DOHH2 (cell line): ENCODE measurements around the gene SCGB1D2.
A peak's percentile ranks its signal among the peaks of the same experiment; 100 is the strongest.

Experiments
- H3F3A ChIP-seq: fragments of 200-600 bp; sonication (generic), shearing (Covaris generic); 2 replicates; pipeline ENCODE4 v1.6.0; 2016; ENCODE audit warnings: antibody characterized with exemption, mild to moderate bottlenecking; ENCODE audit not compliant: control insufficient read depth, insufficient read depth
- H3K27ac ChIP-seq: fragments of 200-600 bp; sonication (generic); 2 replicates; pipeline ENCODE4 v1.5.1; 2014; ENCODE audit warnings: low read depth, mild to moderate bottlenecking, low read length, moderate library complexity
- H3K27me3 ChIP-seq: fragments of 200-600 bp; sonication (generic); 2 replicates; pipeline ENCODE4 v1.6.1; 2014; ENCODE audit warnings: mild to moderate bottlenecking, low read length, mixed read lengths; ENCODE audit not compliant: control insufficient read depth
- H3K36me3 ChIP-seq: fragments of 200-600 bp; sonication (generic); 2 replicates; pipeline ENCODE4 v1.6.1; 2014; ENCODE audit warnings: mild to moderate bottlenecking, low read length, moderate library complexity, mixed read lengths; ENCODE audit not compliant: control insufficient read depth
- H3K4me1 ChIP-seq: fragments of 200-600 bp; sonication (generic); 2 replicates; pipeline ENCODE4 v1.6.1; 2014; ENCODE audit warnings: mild to moderate bottlenecking, low read length, mixed read lengths; ENCODE audit not compliant: control insufficient read depth
- H3K4me2 ChIP-seq: fragments of 200-600 bp; sonication (generic); 2 replicates; pipeline ENCODE4 v1.6.0; 2014; ENCODE audit warnings: mild to moderate bottlenecking, low read length, moderate library complexity
- H3K4me3 ChIP-seq: fragments of 200-600 bp; sonication (generic); 2 replicates; pipeline ENCODE4 v1.5.1; 2014; ENCODE audit warnings: mild to moderate bottlenecking, low read length, mixed read lengths
- H3K79me2 ChIP-seq: fragments of 200-600 bp; sonication (generic); 2 replicates; pipeline ENCODE4 v1.6.1; 2014; ENCODE audit warnings: mild to moderate bottlenecking, low read length, mixed read lengths; ENCODE audit not compliant: control insufficient read depth
- H3K9me2 ChIP-seq: fragments of 200-600 bp; sonication (generic); replicated peaks from 2 replicates; pipeline ENCODE4 v1.6.1; 2014; ENCODE audit warnings: mild to moderate bottlenecking, low read length, mixed read lengths; ENCODE audit not compliant: control insufficient read depth
- H3K9me3 ChIP-seq: fragments of 200-600 bp; sonication (generic); 2 replicates; pipeline ENCODE4 v1.6.1; 2014; ENCODE audit warnings: antibody characterized with exemption, low read length, mixed read lengths; ENCODE audit not compliant: control insufficient read depth, insufficient read depth
- H4K20me1 ChIP-seq: fragments of 200-600 bp; sonication (generic); 2 replicates; pipeline ENCODE4 v1.6.0; 2014; ENCODE audit warnings: low read depth, mild to moderate bottlenecking, antibody characterized with exemption, low read length, moderate library complexity; ENCODE audit not compliant: control insufficient read depth, insufficient read depth
- EZH2phosphoT487 ChIP-seq: fragments of 200-600 bp; sonication (generic); IDR thresholded peaks from 2 replicates; pipeline ENCODE4 v1.6.1; 2017; ENCODE audit warnings: borderline replicate concordance, mild to moderate bottlenecking, antibody characterized with exemption, low read length, moderate library complexity, mixed read lengths
- TF ChIP-seq, protein P1 (sequence below): fragments of 200-600 bp; sonication (generic); IDR thresholded peaks from one replicate; pipeline ENCODE4 v1.5.1; 2014; ENCODE audit warnings: antibody characterized with exemption, mild to moderate bottlenecking, low read depth, low read length; ENCODE audit not compliant: poor library complexity, severe bottlenecking

SCGB1D2 gene

GRCh38 chr11:62238151-62238550, 3.9 kb upstream of the SCGB1D2 start:
- TF ChIP-seq, protein P1, sequence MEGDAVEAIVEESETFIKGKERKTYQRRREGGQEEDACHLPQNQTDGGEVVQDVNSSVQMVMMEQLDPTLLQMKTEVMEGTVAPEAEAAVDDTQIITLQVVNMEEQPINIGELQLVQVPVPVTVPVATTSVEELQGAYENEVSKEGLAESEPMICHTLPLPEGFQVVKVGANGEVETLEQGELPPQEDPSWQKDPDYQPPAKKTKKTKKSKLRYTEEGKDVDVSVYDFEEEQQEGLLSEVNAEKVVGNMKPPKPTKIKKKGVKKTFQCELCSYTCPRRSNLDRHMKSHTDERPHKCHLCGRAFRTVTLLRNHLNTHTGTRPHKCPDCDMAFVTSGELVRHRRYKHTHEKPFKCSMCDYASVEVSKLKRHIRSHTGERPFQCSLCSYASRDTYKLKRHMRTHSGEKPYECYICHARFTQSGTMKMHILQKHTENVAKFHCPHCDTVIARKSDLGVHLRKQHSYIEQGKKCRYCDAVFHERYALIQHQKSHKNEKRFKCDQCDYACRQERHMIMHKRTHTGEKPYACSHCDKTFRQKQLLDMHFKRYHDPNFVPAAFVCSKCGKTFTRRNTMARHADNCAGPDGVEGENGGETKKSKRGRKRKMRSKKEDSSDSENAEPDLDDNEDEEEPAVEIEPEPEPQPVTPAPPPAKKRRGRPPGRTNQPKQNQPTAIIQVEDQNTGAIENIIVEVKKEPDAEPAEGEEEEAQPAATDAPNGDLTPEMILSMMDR, result no peak
- TF ChIP-seq EZH2phosphoT487, result no peak
- H3K9me3 ChIP-seq, result no peaks in the 10 kb centered on the region
- no peak overlapping the region for H3K27ac ChIP-seq
- H4K20me1 ChIP-seq, result no peaks in the 10 kb centered on the region
- H3K4me1 ChIP-seq, result no peaks in the 10 kb centered on the region
- H3K4me2 ChIP-seq, result no peak overlapping the region
- H3K9me2 ChIP-seq, result no peaks in the 10 kb centered on the region
- no peak overlapping the region for H3K4me3 ChIP-seq
- peaks cover 14% of the 10 kb centered on the region for H3K27me3 ChIP-seq
- no peaks in the 10 kb centered on the region for H3K36me3 ChIP-seq
- no peaks in the 10 kb centered on the region for H3F3A ChIP-seq
- no peaks in the 10 kb centered on the region for H3K79me2 ChIP-seq

- Histone ChIP-seq H3F3A (no peaks in the 10 kb centered on the region), H3K27ac (no peak overlapping the region), H3K9me3 (no peaks in the 10 kb centered on the region), H3K27me3 (no peaks in the 10 kb centered on the region; the same call in 1 of the 2 replicates), H3K4me1 (no peaks in the 10 kb centered on the region), H3K4me2 (no peak overlapping the region), H3K9me2 (no peaks in the 10 kb centered on the region), H3K4me3 (no peak overlapping the region), H3K79me2 (no peaks in the 10 kb centered on the region), H3K36me3 (no peaks in the 10 kb centered on the region), H4K20me1 (no peaks in the 10 kb centered on the region)
- TF ChIP-seq, protein P1, result no peak
- TF ChIP-seq EZH2phosphoT487, result no peak
Measured at GRCh38 chr11:62241095-62241494, 944 bp upstream of the SCGB1D2 start.

DNA sequence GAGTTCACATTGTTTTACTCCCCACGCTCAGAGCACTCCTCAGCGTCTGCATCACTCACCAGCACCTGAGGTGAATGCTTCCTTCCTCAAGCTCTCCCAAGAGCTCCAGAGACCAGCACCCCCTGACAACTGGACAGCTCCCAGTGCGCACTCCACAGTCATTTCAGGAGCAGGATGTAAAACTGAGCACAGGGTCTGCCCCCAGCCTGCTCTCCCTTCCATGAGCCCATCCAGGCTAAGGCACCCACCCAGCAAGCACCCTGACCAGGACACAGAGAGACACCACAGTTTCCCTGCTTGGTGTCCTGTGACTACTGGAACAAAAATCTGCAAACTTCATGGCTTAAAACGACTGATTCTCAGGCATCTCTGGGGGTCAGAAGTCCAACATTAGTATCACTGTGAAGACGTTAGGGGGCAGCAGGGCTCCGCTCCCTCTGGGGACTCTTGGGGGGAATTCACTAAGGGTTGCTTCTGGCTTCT, 3.3 kb downstream of the SCGB1D2 start:
- no peak overlapping the region for H3K27ac ChIP-seq
- H4K20me1 ChIP-seq, result no peaks in the 10 kb centered on the region
- H3K27me3 ChIP-seq, result no peaks in the 10 kb centered on the region
- no peaks in the 10 kb centered on the region for H3K9me3 ChIP-seq
- no peaks in the 10 kb centered on the region for H3K4me1 ChIP-seq
- no peak overlapping the region for H3K4me2 ChIP-seq
- H3K79me2 ChIP-seq, result no peaks in the 10 kb centered on the region
- H3K4me3 ChIP-seq, result no peak overlapping the region
- H3K36me3 ChIP-seq, result no peaks in the 10 kb centered on the region
- no peaks in the 10 kb centered on the region for H3F3A ChIP-seq
- no peaks in the 10 kb centered on the region for H3K9me2 ChIP-seq
- TF ChIP-seq, protein P1, result peak; percentile 54
- no peak for TF ChIP-seq EZH2phosphoT487

GRCh38 chr11:62251698-62252097, 9.7 kb downstream of the SCGB1D2 start:
- Histone ChIP-seq H3K4me1 (no peaks in the 10 kb centered on the region), H3F3A (no peaks in the 10 kb centered on the region), H3K36me3 (no peaks in the 10 kb centered on the region), H4K20me1 (no peaks in the 10 kb centered on the region), H3K9me3 (peaks cover 12% of the 10 kb centered on the region), H3K27me3 (no peaks in the 10 kb centered on the region), H3K27ac (no peak overlapping the region), H3K4me3 (no peak overlapping the region), H3K4me2 (no peak overlapping the region), H3K9me2 (no peaks in the 10 kb centered on the region), H3K79me2 (no peaks in the 10 kb centered on the region)
- TF ChIP-seq EZH2phosphoT487, result no peak
- TF ChIP-seq, protein P1, result no peak
